ENCODE results near the gene KCTD14. TPM values are rescaled to one million over a fixed set of nuclear protein-coding genes. Genes with fewer than 3 reads are reported as not detected.
"Not testable (repeated sequence)": the region's sequence is repeated elsewhere in the genome, so short reads cannot be mapped to it uniquely, and the experiment has no call there.

KCTD14 gene, protein sequence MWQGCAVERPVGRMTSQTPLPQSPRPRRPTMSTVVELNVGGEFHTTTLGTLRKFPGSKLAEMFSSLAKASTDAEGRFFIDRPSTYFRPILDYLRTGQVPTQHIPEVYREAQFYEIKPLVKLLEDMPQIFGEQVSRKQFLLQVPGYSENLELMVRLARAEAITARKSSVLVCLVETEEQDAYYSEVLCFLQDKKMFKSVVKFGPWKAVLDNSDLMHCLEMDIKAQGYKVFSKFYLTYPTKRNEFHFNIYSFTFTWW
- total RNA-seq: 1 to 10 TPM in 1 of 2 donors, under 1 TPM in 1; 0.94 to 1.3 TPM
- long read RNA-seq, partial matches to known transcripts: 0 of 1 reads
- long read RNA-seq, other reads (novel, unspliced or antisense): 0 of 1 reads

DNA sequence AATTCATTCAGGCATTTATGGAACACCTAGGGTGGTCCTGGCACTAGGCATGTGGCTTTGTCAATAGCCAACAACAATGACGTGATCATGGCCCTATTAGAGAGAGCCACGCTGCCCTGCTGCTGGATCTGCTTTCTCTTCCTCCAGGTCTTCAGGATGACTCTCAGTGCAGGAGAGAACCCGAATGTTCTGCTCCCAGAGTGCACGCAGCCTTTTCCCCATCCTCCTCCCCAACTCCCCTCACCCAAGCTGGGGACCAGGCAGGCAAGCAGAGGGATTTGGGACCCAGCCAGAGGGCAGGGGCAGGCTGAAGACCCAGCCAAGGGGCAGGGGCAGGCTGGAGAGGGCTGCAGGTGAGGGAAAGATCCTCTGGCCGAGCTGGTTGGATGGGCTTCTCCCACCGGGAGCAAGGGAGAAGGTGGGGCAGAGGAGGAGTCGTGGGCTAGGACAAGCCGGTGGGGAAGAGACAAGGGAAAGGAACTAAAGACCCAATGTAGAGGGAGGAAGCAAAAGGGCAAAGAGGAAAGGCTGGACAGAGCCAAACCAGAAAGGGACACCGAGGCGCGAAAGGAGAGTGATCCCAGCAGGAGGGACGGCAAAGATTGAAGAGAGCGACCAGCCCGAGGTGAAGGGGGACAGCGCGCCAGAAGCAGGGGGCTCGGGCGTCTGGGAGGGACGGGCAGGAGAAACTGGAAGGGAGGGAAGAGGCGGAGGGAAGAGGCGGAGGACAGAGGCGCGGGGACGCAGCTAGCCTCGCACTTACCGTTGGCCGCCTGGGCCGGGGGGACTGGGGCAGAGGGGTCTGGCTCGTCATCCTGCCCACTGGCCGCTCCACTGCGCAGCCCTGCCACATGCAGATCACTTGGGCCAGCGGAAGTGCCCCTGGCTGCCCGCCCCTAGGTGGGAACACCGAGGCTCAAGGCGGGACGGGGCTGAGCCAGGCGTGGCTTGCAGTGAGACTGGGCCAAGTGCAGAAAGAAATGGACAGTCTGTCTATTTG is at the start of gene KCTD14:
KCTD14 (minus strand) TSS at position 880 of the 1,000 bp plus-strand sequence; CDS start at position 853, 27 bp downstream.
- intact Hi-C loops (cut with DNase I): no loop called here
- peak; percentile 82 to 92 for ATAC-seq
- peak; percentile 53 for DNase-seq

DNA sequence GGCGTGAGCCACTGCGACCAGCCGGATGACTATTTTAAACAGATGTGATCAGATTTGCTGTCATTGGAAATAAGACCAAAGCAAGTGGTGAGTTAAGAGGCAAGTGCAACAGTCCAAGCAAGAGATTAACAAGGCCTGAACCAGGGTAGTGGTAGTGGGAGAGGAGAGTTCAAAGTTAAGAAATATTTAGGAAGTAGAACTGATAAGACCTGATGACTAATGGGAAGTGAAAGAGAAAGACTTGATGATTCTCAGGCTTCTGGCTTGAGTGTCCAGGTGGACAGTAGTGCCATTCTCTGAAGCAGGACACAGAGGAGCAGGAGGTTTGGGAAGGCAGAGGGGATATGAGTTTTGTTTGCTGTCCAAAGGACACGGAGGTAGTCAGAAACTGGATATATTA is 49.4 kb upstream of the KCTD14 start:
- DNase-seq (no peak), ATAC-seq (no peak)
- intact Hi-C loops (cut with DNase I): loop anchor here in 1 of 2 donors (10.0 kb wide), 1 partner anchor 112 kb away; the partner anchor contains the start of genes KCTD21 and USP35

DNA sequence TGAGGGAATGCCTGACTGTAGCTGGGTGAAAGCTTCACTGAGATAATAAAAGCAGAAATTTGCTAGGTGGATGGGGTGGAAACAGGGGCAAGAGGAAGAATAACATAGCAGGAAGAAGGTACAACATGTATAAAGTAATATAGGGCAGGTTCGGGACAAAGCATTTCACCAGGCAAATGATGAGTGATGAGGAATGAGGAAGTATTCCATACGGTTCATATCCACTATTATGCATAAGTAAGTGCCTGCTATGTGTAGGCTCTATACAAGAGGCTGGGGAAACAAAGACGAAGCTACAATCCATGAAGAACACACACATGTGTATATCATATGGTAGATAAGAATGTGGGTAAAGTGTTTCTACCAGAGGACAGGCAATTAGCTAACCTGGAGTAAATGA is 48.6 kb upstream of the KCTD14 start:
- no peak for ATAC-seq
- no peak for DNase-seq
- intact Hi-C loops (cut with DNase I): loop anchor here in 1 of 2 donors (10.0 kb wide), 1 partner anchor 113 kb away; the partner anchor contains the start of genes KCTD21 and USP35

DNA sequence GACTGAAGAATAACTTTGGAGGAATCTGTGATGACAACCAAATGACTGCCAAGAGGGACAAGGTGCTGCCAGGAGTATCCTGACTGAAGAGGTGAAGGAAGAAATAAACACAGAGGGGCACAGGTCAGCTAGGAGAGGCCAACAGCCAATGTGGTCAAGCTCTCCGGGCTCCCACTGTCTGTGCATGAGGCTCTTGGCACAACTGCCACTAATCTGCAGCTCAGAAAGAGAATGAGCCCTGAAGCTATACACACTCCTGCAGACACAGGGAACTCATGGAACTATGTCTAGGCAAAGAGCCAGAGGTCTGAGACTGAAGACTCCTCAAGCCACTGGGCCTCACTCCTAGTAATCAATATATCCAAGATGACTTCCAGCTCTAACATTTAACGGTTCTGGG is 47.5 kb upstream of the KCTD14 start:
- intact Hi-C loops (cut with DNase I): loop anchor here in 1 of 2 donors (10.0 kb wide), 1 partner anchor 114 kb away; the partner anchor contains the start of genes KCTD21 and USP35
- no peak for ATAC-seq
- no peak for DNase-seq

DNA sequence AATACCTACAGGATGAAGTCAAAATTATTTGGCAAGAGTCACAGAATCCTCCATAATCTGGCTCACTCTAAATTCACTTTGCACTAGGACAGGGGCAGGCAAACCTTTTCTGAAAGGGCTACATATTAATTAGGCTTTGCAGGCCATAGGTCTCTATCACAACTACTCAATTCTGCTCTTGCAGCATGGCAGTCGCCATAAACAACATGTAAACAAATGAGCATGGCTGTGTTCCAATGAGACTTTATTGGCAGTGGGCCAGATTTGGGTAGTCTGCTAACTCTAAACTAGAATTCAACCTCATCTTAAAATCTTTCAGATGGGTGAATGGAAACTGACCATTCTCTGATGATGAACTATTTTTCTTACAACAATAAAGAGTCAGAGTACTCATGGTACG is 46.4 kb upstream of the KCTD14 start:
- DNase-seq (no peak), ATAC-seq (peak in 1 of 2 donors; percentile 2)
- intact Hi-C loops (cut with DNase I): no loop called here

DNA sequence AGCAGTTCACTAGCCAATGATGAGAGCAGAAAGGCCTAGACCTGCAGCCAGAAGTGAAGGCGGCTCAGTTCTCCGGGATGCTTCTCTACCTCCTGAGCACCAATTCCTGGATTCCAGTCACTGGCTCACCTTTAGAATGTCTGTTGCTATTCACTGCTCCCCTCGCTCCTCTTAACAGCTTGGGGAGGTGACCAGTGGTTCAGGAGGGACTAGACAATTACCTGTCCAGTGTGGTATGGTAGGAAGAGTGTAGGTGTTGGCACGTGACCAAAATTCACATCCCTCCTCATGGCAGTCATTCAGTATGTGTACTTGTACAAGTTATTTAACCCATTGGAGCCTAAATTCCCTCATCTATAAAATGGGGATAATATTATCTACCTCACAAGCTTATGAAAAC is 44.6 kb upstream of the KCTD14 start:
- ATAC-seq (no peak), DNase-seq (no peak)
- intact Hi-C loops (cut with DNase I): no loop called here

DNA sequence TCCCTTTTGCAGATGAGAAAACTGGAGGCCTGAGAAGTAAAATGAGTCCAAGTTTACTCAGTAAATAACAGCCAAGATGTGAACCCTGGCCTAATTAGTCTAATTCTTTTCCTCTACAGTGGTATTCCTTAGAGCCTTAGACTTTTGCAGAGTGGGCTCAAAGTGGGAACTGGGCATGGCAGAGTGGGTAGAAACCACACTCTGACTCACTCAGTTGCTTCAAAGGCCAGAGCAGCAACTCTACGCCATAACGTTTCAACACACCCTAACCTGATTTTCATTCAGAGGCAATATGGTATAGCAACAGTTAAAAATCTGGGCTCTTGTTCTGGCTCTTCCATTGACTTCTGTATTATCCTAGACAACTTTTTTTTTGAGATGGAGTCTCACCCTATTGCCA is 43.4 kb upstream of the KCTD14 start:
- intact Hi-C loops (cut with DNase I): no loop called here
- ATAC-seq (no peak), DNase-seq (no peak)

DNA sequence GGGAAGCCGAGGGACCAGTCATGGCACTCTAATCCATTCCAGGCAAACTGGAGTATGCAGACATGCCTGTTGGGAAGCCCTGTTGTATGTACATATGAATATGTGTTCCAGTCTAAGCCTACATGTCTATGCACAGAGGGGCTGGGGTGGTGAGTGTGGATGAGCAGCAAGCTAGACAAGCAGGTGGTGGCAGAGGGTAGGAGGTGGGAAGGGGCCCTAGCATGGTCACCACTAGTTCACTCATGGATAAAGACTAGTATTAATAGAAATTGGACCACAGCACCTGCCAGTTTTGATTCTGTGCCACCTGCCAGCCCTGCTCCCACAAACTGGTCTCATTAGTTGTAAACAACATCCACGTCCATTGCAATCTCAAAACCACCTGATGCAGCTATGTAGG is 42.1 kb upstream of the KCTD14 start:
- DNase-seq (no peak), ATAC-seq (no peak)
- intact Hi-C loops (cut with DNase I): no loop called here

DNA sequence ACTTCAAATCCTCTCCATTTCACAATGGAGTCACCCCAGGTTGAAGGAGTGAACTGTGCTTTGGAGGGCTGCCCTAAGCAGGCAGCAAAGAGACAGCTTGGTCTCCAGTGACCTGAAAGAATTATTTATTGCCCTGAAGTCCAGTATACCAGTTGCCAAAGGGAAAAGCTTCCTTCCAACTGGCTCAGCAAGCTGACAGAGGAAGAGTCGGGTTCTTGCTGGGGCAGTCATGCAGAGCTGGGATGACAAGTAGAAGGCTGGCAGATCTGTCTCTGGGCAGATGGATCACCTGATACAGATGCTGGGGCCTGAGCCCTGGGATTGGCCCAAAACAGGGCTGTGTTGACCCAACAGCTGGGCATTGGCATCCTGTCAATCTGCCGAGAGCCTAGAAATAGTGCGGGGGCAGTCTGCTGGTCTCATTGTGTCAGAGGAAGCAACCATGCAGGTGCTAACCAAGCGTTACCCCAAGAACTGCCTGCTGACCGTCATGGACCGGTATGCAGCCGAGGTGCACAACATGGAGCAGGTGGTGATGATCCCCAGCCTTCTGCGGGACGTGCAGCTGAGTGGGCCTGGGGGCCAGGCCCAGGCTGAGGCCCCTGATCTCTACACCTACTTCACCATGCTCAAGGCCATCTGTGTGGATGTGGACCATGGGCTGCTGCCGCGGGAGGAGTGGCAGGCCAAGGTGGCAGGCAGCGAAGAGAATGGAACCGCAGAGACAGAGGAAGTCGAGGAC is 40.5 kb upstream of the KCTD14 start, which contains the start of gene THRSP:
THRSP (plus strand) TSS at position 422 of the 742 bp plus-strand sequence; CDS start at position 443, 21 bp downstream.
- no peak for DNase-seq
- intact Hi-C loops (cut with DNase I): no loop called here
- ATAC-seq: peak in 1 of 2 donors; percentile 48

DNA sequence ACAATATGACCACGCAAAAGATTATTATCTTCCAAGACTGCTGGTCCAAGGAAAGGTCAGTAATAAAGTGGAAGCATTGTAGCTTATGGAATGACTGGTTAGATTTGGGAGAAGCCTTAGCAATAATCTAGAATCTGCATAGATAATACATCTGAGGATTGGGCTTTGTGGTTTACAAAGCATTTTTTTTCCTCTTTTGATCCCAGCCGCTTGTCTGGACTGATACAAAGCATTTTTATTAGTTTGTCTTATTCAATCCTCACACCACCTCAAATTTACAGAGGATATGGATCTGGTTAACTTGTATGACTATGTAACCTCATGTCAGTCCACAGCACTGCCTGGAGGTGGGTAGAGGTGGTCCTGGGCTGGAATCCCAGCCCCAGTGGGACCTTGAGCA is 39.6 kb upstream of the KCTD14 start:
- ATAC-seq (no peak), DNase-seq (no peak)
- intact Hi-C loops (cut with DNase I): no loop called here

DNA sequence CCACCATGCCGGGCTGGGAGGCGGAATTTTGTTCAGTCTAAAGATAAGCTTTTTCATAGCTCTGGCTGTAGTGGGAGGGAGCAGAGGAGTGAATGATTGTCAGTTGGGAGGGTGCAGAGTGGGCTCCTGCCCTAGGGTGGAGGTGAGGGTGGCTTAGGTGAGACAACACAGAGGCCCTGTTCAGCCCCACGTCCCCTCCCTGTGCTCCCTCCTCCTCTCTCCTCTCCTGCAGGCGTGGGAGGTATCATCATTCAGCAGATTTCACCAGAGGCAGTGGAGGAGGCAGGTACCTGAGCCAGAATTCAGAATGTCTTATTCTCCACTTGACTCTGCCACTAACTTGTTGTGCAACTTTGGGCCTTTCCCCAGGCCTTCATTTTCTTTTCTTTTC is 38.8 kb upstream of the KCTD14 start:
- no peak for DNase-seq
- intact Hi-C loops (cut with DNase I): no loop called here
- ATAC-seq: peak; percentile 13 to 90

DNA sequence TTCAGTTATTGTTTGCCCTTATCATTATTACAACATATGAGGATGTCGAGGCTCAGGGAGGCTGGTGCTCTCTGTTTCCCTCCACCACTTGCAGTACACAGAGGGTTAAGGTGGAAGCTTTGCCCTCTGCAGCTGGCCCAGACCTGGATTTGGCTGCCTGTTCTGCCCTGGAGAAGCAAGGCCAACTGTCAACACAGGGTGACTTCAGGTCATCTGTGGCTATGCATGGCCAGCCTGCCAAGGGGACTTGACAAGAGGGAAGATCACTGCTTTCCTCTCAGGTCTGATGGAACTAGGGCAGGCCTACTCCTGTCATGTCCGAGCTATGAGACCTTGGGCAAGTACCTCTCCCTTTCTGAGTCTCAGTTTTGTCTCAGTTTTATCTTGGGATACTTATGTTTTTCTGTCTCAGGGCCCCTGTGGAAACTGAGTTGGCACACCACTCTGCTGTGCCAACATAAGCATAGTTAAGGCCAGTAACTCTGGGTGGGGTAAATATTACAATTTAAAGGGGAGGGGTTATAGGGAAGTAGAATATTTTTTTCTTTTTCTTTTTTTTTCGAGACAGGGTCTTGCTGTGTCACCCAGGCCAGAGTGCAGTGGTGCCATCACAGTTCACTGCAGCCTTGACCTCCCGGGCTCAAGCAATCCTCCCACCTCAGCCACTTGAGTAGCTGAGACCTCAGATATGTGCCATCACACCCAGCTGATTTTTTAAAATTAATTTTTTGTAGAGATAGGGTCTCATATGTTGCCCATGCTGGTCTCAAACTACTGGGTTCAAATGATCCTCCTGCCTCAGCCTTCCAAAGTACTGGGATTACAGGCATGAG is 38.2 kb upstream of the KCTD14 start:
- ATAC-seq (peak; percentile 46 to 72), DNase-seq (peak; percentile 37)
- intact Hi-C loops (cut with DNase I): no loop called here

DNA sequence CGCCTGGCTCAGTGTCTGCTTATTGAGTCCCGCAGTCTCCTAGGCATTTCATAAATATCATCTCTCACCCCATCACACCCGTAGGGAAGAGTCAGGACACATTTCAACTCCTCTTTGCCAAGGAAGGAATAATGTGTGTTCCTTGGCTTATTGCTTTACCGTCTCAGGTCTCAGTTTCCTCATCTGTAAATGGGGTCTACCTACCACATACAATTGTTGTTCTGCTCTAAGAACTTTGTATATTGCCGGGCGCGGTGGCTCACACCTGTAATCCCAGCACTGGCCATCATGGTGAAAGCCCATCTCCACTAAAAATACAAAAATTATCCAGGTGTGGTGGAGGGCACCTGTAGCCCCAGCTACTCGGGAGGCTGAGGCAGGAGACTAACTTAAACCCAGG is 37.5 kb upstream of the KCTD14 start:
- ATAC-seq (no peak), DNase-seq (no peak)
- intact Hi-C loops (cut with DNase I): no loop called here

DNA sequence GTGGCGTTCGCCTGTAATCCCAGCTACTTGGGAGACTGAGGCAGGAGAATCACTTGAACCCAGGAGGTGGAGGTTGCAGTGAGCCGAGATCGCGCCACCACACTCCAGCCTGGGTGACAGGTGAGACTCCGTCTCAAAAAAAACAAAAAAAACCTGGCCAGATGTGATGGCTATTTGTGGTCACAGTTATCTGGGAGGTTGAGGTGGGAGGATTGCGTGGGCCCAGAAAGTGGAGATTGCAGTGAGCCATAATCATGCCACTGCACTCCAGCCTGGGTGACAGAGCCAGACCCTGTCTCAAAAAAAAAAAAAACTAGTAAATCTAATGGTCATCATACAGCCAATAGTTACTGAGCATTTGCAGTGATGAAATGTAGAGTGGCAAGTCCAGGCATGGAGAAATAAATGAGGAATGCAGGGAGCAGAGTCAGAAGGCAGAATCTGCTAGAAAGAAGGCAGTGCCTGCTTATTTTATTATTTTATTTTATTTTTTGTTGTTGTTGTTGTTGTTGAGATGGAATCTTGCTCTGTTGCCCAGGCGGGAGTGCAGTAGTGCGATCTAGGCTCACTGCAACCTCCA is 36.8 kb upstream of the KCTD14 start:
- intact Hi-C loops (cut with DNase I); ATAC-seq; DNase-seq: not testable (repeated sequence)

DNA sequence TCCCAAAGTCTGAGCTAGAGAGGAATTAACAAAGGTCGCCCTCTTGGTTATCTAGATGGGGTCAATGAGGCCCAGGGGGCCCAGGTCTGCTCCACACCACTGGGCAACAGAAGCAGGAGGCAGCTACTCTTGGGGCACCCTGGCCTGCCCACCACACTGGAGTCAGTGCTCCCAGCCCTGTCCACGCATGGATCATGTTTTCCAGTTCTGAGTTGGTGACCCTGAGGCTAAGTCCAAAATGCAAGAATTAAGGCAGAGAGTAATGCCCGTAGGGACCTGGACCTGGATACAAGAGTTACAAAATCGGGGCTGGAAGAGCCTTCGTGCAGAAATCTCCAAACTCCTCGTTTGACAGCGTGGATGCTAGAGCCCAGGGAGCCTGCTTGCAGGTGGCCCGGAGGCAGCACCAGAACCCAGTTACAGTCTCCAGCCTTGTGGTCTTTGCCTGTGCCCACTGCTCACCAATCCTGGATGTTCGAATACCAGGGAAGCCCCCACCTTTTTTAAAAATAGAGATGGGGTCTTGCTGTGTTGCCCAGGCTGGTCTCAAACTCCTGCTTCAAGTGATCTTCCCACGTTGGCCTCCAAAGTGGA is 34.5 kb upstream of the KCTD14 start:
- peak in 1 of 2 donors; percentile 56 for ATAC-seq
- DNase-seq: no peak
- intact Hi-C loops (cut with DNase I): no loop called here

DNA sequence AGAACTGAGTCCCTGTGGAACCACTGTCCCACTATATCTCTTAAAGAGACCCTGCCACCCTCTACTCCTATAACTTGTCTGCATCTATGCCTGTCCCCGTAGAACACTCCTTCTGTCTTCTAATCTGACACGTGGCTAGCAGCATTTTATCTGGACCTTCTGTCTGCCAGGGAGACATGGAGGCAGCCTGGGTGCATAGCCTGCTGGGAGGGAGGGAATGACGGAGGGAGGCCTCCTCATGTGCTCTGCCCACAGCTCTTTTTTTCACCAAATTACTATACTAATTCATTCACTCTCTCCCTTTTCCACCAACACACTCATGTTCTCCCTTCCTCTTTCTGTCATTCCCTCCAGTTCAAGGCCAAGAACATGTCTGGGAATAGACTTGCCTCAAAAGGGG is 33.0 kb upstream of the KCTD14 start:
- DNase-seq: no peak
- intact Hi-C loops (cut with DNase I): no loop called here
- ATAC-seq: no peak

DNA sequence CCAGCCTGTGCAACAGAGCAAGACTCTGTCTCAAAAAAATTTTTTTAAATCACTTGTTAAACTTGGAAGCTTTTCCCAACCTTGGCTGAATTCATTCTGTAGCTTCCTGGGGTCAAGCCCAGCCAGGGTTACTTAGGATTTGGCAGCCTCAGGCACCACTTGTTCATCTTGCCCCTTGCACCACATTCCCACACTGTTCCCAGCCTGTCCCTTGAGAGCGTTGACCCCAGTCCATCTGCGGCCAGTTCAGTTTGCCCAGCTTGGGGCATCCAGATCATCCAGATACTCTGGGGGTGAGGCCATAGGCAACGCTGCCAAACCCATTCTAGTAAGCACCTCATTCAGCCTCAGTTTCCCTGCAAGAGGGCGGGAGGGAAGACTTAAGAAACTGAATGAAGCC is 31.9 kb upstream of the KCTD14 start:
- ATAC-seq (peak in 1 of 2 donors; percentile 76), DNase-seq (no peak)
- intact Hi-C loops (cut with DNase I): no loop called here
